Measurements from ENCODE around the gene BROX.
A peak's percentile ranks its signal among the peaks of the same experiment; 100 is the strongest.

BROX gene

DNA sequence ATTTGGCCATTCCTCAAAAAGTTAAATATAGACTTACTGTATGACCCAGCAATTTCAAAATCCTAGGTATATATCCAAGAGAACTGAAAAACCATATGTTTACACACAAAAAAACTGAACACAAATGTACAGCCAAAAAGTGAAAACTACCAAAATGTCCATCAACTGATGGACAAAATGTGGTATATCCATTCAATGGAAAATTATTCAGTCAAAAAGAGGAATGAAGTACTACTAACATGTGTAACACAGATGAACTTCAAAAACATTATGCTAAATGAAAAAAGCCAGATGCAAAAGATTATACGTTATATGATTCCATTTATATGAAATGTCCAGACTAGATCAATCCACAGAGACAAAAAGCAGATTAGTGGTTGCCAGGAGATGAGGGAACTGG lies 8.1 kb upstream of the BROX start:
- H3K36me3 ChIP-seq (ENCODE audit: insufficient read depth, low read length): peaks cover 28% of the 10 kb centered on the region

DNA sequence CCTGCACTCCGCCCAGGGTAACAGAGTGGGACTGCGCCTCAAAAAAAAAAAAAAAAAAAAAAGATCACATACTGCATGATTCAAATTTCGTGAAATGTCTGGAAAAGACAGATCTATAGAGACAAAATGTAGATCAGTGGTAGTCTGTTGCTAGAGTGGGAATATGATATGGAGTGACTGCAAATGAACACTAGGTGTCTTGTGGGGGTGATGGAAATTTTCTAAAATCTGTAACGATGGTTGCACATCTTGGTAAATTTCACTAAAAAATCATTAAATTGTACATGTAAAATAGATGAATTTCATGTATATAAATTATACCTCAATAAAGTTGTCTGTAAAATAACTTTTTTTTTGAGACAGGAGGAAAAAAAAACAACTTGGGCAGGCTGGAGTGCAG lies 5.5 kb upstream of the BROX start:
- DNase-seq (no peak), ATAC-seq (ENCODE audit: insufficient read depth, low read depth) (no peak)
- no peak for TF ChIP-seq EZH2 (IDR thresholded peaks at IDR 0.05; ENCODE audit: borderline replicate concordance, low read depth, low read length, severe bottlenecking)
- TF ChIP-seq, protein P1, sequence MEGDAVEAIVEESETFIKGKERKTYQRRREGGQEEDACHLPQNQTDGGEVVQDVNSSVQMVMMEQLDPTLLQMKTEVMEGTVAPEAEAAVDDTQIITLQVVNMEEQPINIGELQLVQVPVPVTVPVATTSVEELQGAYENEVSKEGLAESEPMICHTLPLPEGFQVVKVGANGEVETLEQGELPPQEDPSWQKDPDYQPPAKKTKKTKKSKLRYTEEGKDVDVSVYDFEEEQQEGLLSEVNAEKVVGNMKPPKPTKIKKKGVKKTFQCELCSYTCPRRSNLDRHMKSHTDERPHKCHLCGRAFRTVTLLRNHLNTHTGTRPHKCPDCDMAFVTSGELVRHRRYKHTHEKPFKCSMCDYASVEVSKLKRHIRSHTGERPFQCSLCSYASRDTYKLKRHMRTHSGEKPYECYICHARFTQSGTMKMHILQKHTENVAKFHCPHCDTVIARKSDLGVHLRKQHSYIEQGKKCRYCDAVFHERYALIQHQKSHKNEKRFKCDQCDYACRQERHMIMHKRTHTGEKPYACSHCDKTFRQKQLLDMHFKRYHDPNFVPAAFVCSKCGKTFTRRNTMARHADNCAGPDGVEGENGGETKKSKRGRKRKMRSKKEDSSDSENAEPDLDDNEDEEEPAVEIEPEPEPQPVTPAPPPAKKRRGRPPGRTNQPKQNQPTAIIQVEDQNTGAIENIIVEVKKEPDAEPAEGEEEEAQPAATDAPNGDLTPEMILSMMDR (IDR thresholded peaks at IDR 0.05; ENCODE audit: borderline replicate concordance, extremely low read depth, low read length, poor library complexity, severe bottlenecking): peak; percentile 27
- Histone ChIP-seq H3K9ac (ENCODE audit: low read depth, low read length) (no peak overlapping the region), H3K9me3 (ENCODE audit: insufficient read depth, low read length, severe bottlenecking) (no peaks in the 10 kb centered on the region), H4K20me1 (ENCODE audit: insufficient read depth, low read length) (peaks cover 5% of the 10 kb centered on the region; the same call in 1 of the 2 replicates), H2AFZ (ENCODE audit: low read depth, low read length) (no peak overlapping the region), H3K4me2 (ENCODE audit: insufficient read depth, low read length) (no peak overlapping the region), H3K4me3 (ENCODE audit: low read depth in 1 of 2, low read length in 2 of 2) (no peak overlapping the region), H3K27me3 (ENCODE audit: insufficient read depth, low read length, poor library complexity) (no peaks in the 10 kb centered on the region), H3K36me3 (ENCODE audit: insufficient read depth, low read length) (peaks cover 27% of the 10 kb centered on the region), H3K79me2 (ENCODE audit: insufficient read depth, low read length) (peaks cover 88% of the 10 kb centered on the region), H3K4me1 (ENCODE audit: insufficient read depth, low read length) (peaks cover 20% of the 10 kb centered on the region), H3K27ac (ENCODE audit: low read length) (no peak overlapping the region)

More for the DNA sequence above, 8.1 kb upstream of the BROX start:
- no peak overlapping the region for H3K4me3 ChIP-seq (ENCODE audit: low read depth in 1 of 2, low read length in 2 of 2)
- no peak overlapping the region for H3K27ac ChIP-seq (ENCODE audit: low read length)
- no peaks in the 10 kb centered on the region for H3K9me3 ChIP-seq (ENCODE audit: insufficient read depth, low read length, severe bottlenecking)
- H3K4me1 ChIP-seq (ENCODE audit: insufficient read depth, low read length): no peaks in the 10 kb centered on the region
- peaks cover 62% of the 10 kb centered on the region for H3K79me2 ChIP-seq (ENCODE audit: insufficient read depth, low read length)
- H3K9ac ChIP-seq (ENCODE audit: low read depth, low read length): no peak overlapping the region
- TF ChIP-seq, protein P1 (IDR thresholded peaks at IDR 0.05; ENCODE audit: borderline replicate concordance, extremely low read depth, low read length, poor library complexity, severe bottlenecking): no peak
- TF ChIP-seq EZH2 (IDR thresholded peaks at IDR 0.05; ENCODE audit: borderline replicate concordance, low read depth, low read length, severe bottlenecking): no peak
- H2AFZ ChIP-seq (ENCODE audit: low read depth, low read length): no peak overlapping the region
- H3K27me3 ChIP-seq (ENCODE audit: insufficient read depth, low read length, poor library complexity): no peaks in the 10 kb centered on the region
- no peaks in the 10 kb centered on the region; the same call in 1 of the 2 replicates for H4K20me1 ChIP-seq (ENCODE audit: insufficient read depth, low read length)
- no peak for ATAC-seq (ENCODE audit: insufficient read depth, low read depth)
- DNase-seq: no peak
- H3K4me2 ChIP-seq (ENCODE audit: insufficient read depth, low read length): no peak overlapping the region

DNA sequence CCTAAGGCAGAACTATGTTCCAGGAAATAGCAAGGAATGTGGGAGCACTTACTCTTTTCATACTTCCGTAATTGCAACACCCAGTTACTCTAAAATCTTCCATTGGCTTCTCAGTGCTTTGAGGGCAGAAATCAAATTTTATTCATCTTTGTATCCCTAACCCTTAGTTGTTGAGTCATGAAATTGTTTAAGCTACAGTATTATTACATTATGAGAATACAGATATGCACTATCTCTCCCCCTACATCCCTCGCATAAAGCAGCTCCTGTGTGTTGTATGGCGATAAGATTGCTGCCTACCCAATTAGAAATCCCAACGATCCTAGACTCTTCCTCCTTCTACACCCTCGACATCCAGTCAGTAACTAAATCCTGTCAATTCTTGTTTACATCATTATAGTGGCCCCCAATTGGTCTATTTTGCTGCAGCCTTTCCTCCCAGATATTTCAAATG lies 2.6 kb upstream of the BROX start:
- H3K79me2 ChIP-seq (ENCODE audit: insufficient read depth, low read length): peaks cover 87% of the 10 kb centered on the region
- no peak for ATAC-seq (ENCODE audit: insufficient read depth, low read depth)

More for the DNA sequence above, 2.6 kb upstream of the BROX start:
- no peak for TF ChIP-seq EZH2 (IDR thresholded peaks at IDR 0.05; ENCODE audit: borderline replicate concordance, low read depth, low read length, severe bottlenecking)
- TF ChIP-seq, protein P1 (IDR thresholded peaks at IDR 0.05; ENCODE audit: borderline replicate concordance, extremely low read depth, low read length, poor library complexity, severe bottlenecking): no peak
- Histone ChIP-seq H3K27me3 (ENCODE audit: insufficient read depth, low read length, poor library complexity) (no peaks in the 10 kb centered on the region), H3K4me2 (ENCODE audit: insufficient read depth, low read length) (peak overlapping the region; percentile 78), H2AFZ (ENCODE audit: low read depth, low read length) (no peak overlapping the region), H3K27ac (ENCODE audit: low read length) (no peak overlapping the region), H3K9me3 (ENCODE audit: insufficient read depth, low read length, severe bottlenecking) (no peaks in the 10 kb centered on the region), H3K36me3 (ENCODE audit: insufficient read depth, low read length) (peaks cover 11% of the 10 kb centered on the region; the same call in 1 of the 2 replicates), H4K20me1 (ENCODE audit: insufficient read depth, low read length) (peaks cover 5% of the 10 kb centered on the region; the same call in 1 of the 2 replicates), H3K9ac (ENCODE audit: low read depth, low read length) (no peak overlapping the region), H3K4me3 (ENCODE audit: low read depth in 1 of 2, low read length in 2 of 2) (no peak overlapping the region), H3K4me1 (ENCODE audit: insufficient read depth, low read length) (peaks cover 31% of the 10 kb centered on the region)
- DNase-seq: no peak

Data from DND-41 (cell line).